ENCODE results near the gene MX2. TPM values are rescaled to one million over a fixed set of nuclear protein-coding genes. Genes with fewer than 3 reads are reported as not detected.

Gene MX2
- polyA plus RNA-seq, 1 experiment: 5.1 TPM

DNA sequence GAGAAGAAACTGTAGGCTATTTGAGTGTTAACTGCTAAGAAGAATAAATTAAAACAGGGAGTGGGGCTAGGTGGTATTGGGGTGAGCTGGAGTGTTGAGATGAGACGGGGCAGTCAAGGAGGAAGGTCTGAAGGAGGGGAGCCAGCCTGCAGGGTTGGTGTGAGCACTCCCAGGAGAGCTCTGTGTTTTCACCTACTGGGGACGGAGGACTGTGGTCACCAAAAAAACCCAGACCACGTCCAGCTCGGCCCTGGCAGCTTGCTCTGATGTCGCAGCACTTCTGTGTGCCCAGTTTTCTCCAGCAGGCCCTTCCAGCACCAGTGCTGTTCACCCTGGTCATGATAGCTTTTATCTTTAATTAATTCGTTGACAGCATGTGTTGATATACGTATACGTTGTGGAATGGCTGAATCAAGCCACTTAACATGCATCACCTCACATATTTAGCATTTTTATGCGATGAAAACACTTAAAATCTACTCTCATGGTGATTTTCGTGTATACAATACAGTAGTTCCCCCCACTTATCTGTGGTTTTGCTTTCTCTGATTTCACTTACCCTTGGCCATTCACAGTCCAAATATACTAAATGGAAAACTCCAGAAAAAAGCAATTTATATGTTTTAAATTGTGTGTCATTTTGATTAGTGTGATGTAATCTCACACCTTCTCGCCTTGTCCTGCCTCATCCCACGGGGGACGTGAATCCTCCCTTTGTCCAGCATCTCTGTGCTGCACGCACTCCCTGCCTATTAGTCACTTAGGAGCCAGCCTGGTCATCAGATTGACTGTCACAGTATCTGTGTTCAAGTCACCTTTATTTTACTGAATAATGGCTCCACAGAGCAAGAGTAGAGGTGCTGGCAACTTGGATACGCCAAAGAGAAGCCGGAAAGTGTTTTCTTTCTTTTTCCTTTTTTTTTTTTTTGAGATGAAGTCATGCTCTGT lies 32.9 kb upstream of the MX2 start:
- DNase-seq (ENCODE audit: low read depth): no peak
- H3K4me3 ChIP-seq (ENCODE audit: low read depth, low read length): no peak overlapping the region
- no peaks in the 10 kb centered on the region for H3K36me3 ChIP-seq (ENCODE audit: control insufficient read depth, insufficient read depth, low read length)
- POLR2A ChIA-PET: no interaction called here
- CTCF ChIA-PET: no interaction called here
- H3K27me3 ChIP-seq (ENCODE audit: control insufficient read depth, insufficient read depth, low read length): no peaks in the 10 kb centered on the region
- no peak for TF ChIP-seq CTCF (IDR thresholded peaks at IDR 0.05; ENCODE audit: insufficient read depth, low read depth, low read length)

GRCh38 chr21:41333752-41334151 lies 28.1 kb upstream of the MX2 start:
- POLR2A ChIA-PET: no interaction called here
- TF ChIP-seq CTCF (IDR thresholded peaks at IDR 0.05; ENCODE audit: insufficient read depth, low read depth, low read length): no peak
- H3K4me3 ChIP-seq (ENCODE audit: low read depth, low read length): no peak overlapping the region
- no peak for DNase-seq (ENCODE audit: low read depth)
- H3K36me3 ChIP-seq (ENCODE audit: control insufficient read depth, insufficient read depth, low read length): no peaks in the 10 kb centered on the region
- H3K27me3 ChIP-seq (ENCODE audit: control insufficient read depth, insufficient read depth, low read length): no peaks in the 10 kb centered on the region; the same call in 1 of the 2 replicates
- CTCF ChIA-PET: no interaction called here

- TF ChIP-seq CTCF (IDR thresholded peaks at IDR 0.05; ENCODE audit: insufficient read depth, low read depth, low read length): no peak
- POLR2A ChIA-PET: no interaction called here
- Histone ChIP-seq H3K36me3 (ENCODE audit: control insufficient read depth, insufficient read depth, low read length) (no peaks in the 10 kb centered on the region), H3K4me3 (ENCODE audit: low read depth, low read length) (no peak overlapping the region), H3K27me3 (ENCODE audit: control insufficient read depth, insufficient read depth, low read length) (no peaks in the 10 kb centered on the region; the same call in 1 of the 2 replicates)
- CTCF ChIA-PET: no interaction called here
- no peak for DNase-seq (ENCODE audit: low read depth)
Observed at GRCh38 chr21:41337515-41337914, 24.3 kb upstream of the MX2 start.

- Histone ChIP-seq H3K27me3 (ENCODE audit: control insufficient read depth, insufficient read depth, low read length) (no peaks in the 10 kb centered on the region; the same call in 1 of the 2 replicates), H3K4me3 (ENCODE audit: low read depth, low read length) (no peak overlapping the region), H3K36me3 (ENCODE audit: control insufficient read depth, insufficient read depth, low read length) (no peaks in the 10 kb centered on the region)
- POLR2A ChIA-PET: interaction anchor here (0.6 kb wide), 1 partner anchor 129 kb away, joined by 4 read pairs; no protein-coding TSS in a partner anchor
- DNase-seq (ENCODE audit: low read depth): no peak
- CTCF ChIA-PET: interaction anchor here (0.7 kb wide), 1 partner anchor 55 kb away, joined by 3 read pairs; no protein-coding TSS in a partner anchor
- TF ChIP-seq CTCF (IDR thresholded peaks at IDR 0.05; ENCODE audit: insufficient read depth, low read depth, low read length): no peak
Observed at GRCh38 chr21:41338455-41338854, 23.4 kb upstream of the MX2 start.

GRCh38 chr21:41342035-41342434 lies 19.8 kb upstream of the MX2 start:
- Histone ChIP-seq H3K4me3 (ENCODE audit: low read depth, low read length) (no peak overlapping the region), H3K27me3 (ENCODE audit: control insufficient read depth, insufficient read depth, low read length) (no peaks in the 10 kb centered on the region; the same call in 1 of the 2 replicates), H3K36me3 (ENCODE audit: control insufficient read depth, insufficient read depth, low read length) (no peaks in the 10 kb centered on the region)
- TF ChIP-seq CTCF (IDR thresholded peaks at IDR 0.05; ENCODE audit: insufficient read depth, low read depth, low read length): no peak
- CTCF ChIA-PET: interaction anchor here (0.6 kb wide), 1 partner anchor 803 kb away, joined by 4 read pairs; no protein-coding TSS in a partner anchor
- DNase-seq (ENCODE audit: low read depth): no peak
- POLR2A ChIA-PET: no interaction called here

All from BJ (cell line).